GM21515 (cell line): ENCODE data around the gene DPYSL5.
"Not testable (repeated sequence)": the region's sequence is repeated elsewhere in the genome, so short reads cannot be mapped to it uniquely, and the experiment has no call there.

Source experiments
- ATAC-seq: cut with Tn5 transposase; IDR thresholded peaks from one replicate; pipeline ENCODE4 v1.9.1; 2021; ENCODE audit not compliant: unreplicated experiment

Gene DPYSL5, protein sequence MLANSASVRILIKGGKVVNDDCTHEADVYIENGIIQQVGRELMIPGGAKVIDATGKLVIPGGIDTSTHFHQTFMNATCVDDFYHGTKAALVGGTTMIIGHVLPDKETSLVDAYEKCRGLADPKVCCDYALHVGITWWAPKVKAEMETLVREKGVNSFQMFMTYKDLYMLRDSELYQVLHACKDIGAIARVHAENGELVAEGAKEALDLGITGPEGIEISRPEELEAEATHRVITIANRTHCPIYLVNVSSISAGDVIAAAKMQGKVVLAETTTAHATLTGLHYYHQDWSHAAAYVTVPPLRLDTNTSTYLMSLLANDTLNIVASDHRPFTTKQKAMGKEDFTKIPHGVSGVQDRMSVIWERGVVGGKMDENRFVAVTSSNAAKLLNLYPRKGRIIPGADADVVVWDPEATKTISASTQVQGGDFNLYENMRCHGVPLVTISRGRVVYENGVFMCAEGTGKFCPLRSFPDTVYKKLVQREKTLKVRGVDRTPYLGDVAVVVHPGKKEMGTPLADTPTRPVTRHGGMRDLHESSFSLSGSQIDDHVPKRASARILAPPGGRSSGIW

GRCh38 chr2:26847655-26848335, at the start of gene DPYSL5:
Gene DPYSL5, plus strand, starts transcription at chr2:26848132. Its CDS starts 50,368 bp downstream, at chr2:26898500.
- ATAC-seq, result no peak

DNA sequence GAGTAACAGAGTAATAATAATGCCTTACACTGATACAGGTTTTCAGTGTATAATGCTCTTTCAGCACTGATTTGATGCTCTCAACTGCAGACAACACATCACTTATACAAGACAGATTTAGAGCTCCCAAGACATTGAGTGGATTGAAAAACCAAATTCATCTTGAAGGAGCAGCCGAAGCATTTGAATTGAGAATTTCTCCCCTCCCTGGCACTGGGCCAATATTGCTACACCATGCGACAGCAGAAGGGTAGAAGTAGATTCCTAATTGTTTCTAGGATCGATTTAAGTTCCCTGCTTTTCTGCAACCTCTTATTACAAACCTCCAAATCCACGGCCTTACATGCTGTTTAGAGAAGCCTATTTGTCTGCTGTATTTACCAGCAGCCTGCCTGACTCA, 46.6 kb upstream of the DPYSL5 start:
- ATAC-seq, result no peak

GRCh38 chr2:26801796-26802195, 46.1 kb upstream of the DPYSL5 start:
- no peak for ATAC-seq

- no peak for ATAC-seq
These were observed 42.7 kb upstream of the DPYSL5 start for GRCh38 chr2:26805241-26805676.

- no peak for ATAC-seq
These were observed 40.0 kb upstream of the DPYSL5 start for GRCh38 chr2:26807788-26808460.

DNA sequence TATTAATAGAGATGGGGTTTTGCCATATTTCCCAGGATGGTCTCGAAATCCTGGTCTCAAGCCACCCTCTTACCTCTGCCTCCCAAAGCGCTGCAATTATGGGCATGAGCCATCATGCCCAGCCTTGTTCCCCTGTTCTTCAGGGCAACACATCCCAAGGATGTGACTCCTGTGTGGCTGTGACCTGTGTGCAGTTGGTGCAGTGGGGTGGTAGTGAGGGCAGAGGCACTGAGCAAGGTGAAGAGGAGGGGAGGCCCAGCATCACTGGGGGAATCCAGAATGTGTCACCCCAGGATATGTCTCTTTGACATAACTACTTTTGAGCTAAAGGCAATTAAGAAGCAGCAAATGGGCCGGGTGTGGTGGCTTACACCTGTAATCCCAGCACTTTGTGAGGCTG, 38.7 kb upstream of the DPYSL5 start:
- ATAC-seq, result no peak

GRCh38 chr2:26809876-26810577, 37.9 kb upstream of the DPYSL5 start:
- no peak for ATAC-seq

DNA sequence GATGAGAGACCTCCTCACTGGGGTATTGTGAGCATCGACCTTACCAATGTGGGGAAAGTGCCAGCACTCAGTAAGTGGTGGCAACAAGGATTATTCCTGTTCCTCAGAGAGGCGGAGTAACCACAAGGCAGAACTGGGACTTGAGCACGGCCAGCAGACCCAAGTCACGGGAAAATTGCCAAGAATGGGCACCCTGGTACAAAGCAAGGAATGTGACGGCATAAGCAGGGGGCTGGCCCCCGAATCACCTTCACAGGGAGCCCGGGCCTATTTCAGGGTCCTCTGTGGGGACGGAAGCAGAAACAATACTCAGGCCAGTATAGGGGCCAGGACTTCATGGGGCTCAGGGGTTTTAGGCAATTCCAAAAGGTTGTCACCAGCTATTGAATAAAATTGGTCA, 36.7 kb upstream of the DPYSL5 start:
- ATAC-seq, result no peak

DNA sequence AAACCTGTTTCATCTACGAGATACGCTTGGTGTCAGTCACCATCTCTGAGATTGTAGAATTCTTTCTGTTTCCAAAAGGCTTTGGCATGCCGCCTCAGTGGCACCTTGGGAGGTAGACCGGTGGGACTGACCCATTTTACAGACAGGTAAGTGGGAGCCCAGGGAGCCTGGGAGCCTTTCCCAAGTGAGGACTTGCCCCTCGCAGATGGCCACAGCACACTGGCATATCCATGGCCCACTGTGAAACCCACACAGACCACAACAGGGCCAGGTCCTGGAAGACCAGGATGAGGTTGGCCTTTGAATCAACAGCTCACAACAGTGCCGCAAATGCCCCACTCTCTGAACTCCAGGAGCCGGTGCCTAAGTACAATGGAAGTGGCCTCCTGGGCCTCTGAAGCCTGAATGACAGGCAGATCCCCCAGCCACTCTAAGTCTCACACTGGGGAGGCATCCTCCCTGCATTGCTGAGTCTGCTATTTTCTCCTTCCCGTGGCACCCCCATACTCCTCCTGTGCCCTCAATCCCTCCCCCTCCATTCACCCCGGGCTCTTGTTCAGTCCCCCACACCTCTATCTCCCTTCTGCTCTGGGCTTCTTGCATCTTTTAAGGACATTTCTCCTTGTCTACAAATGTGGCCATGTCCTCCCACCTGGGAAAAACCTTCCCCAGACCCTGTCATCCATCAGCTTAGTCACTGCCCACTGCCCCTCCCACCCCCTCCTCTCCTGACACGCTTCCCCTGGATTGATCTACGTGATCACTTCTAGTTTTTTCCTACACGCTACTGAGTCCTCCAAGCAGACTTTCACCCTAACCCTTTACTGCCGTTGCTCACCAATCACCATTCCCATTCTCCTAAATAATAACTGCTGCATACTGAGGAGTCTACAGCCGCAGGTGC, 35.9 kb upstream of the DPYSL5 start:
- no peak for ATAC-seq

GRCh38 chr2:26812731-26813130, 35.2 kb upstream of the DPYSL5 start:
- ATAC-seq, result no peak

DNA sequence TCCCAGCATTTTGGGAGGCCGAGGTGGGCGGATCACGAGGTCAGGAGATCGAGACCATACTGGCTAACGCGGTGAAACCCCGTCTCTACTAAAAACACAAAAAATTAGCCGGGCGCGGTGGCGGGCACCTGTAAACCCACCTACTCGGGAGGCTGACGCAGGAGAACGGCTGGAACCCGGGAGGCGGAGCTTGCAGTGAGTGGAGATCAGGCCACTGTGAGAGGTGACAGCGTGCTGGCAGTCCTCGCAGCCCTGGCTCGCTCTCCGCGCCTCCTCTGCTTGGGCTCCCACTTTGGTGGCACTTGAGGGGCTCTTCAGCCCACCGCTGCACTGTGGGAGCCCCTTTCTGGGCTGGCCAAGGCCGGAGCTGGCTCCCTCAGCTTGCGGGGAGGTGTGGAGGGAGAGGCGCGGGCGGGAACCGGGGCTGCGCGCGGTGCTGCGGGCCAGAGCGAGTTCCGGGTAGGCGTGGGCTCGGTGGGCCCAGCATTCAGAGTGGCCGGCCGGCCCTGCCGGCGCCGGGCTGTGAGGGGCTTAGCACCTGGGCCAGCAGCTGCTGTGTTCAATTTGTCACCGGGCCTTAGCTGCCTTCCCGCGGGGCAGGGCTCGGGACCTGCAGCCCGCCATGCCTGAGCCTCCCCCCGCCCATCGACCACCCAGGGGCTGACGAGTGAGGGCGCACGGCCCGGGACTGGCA, 33.7 kb upstream of the DPYSL5 start:
- not testable (repeated sequence) for ATAC-seq

DNA sequence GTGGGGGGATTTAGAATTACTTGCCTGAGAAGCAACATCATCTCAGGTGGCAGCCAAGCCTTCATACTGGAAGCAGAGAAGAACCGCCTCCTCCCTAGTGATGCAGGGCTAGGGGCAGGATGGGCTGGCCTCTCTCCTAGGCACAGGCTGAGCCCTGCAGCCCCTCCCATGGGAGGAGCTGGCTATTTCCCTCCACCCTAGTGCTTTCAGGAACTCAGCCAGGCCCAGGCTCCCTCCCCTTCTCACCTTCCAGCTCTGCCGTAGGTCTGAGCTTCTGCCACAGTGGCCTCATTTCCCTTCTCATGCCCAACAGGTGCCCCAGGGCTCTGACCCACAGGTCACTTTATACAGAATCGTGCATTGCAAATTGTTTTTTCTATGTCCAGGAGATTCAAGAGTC, 31.0 kb upstream of the DPYSL5 start:
- ATAC-seq, result no peak

DNA sequence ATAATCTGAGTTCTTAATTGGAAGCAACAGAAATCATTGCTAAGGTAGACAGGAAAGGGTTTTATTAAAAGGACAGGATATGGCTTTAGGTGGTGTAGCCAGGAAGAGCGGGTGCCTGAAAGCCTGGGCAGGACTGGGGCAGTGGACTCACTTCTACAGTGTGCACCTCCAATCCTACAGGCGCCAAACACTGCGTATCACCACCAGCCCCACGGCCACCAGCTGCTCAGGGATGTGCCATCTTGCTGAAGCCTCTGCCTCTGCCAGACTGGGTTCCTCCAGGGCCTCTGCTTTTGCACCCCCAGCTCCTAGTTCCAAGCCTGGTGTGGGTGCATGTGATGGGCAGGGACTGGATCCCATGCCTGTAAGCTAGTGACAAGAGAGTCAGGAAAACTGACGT, 29.7 kb upstream of the DPYSL5 start:
- ATAC-seq, result no peak

DNA sequence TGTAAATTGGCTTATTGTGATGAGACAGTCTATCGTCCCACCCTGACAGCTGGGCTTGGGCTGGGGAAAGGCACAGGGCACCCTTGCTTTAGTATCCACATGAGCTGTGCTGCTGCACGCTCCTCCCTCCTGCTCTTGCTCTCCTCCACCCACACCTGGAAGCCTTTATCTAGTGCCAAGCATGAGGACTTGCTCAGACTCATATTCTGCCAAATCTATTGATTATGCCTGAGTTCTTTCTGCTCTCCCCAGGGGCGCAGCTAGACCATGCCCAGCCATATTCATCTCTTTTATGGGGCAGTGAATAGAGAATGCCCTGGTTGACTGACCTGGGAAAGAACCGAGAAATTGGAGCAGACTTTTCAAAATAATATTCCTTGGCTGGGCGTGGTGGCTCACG, 29.0 kb upstream of the DPYSL5 start:
- ATAC-seq, result no peak

DNA sequence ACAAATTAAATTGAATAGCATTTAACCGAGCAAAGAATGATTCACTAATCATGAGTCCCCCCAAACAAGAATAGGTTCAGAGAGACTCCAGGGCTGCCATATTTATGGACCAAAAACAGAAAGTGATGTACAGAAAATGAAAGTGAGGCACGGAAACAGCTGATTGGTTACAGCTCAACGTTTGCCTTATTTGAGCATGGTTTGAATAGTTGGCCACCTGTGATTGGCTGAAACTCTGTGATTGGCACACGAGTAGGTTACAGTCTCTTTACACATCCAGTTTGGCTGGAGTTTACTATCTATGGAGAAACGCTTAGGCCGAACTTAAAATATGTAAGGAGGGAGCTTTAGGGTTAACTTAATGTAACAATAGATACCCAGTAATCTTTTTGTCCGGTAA, 27.0 kb upstream of the DPYSL5 start:
- no peak for ATAC-seq

DNA sequence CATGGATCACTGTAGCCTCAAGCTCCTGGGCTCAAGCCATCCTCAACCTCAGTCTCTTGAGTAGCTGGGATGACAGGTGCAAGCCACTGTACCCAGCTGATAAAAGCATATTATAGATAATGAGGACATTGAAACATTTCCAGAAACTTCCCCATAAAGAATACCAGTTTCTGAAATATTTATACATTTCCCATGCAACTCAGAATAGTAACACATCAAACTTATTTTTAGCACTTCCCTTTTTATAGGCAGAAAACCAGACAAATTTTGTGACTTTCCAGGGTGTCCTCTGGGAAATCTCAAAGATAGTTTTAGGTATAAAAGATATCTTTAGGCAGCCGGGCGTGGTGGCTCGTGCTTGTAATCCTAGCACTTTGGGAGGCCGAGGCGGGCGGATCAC, 25.1 kb upstream of the DPYSL5 start:
- ATAC-seq, result no peak

DNA sequence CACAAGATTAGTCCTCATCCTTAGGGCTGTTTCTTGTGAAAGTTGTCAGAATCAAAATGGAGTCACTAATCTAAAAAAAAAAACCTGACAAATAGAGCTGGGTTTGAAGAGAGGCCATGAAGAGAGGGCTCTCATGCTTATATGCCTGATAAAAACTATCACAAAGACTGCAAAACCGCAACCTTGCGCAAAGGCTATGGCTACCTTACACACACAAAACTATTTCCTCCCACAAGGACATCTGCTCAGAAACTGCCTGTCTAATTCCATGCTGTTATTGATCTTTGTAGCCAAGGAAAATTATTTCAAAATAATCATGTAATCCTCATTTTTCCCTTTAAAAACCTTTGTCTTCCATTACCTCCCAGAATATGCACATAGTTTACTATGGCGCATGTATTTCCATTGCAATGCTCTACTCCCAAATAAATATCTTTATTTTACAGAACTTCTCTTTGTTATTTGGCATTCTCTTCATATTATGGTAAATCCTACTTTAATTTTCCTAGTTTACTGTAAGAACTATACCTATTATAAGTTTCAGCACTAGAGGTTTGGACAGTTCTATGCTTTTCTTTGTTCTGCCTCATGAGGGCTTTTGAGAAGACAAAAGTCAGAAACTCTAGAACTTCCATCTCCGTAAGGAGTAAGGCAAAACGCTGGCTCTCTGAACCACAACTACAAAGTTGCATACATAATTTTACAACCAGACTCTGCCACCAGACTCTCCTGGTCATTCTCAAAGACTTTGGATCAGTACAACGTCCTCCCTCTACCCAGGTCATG, 9.6 kb upstream of the DPYSL5 start:
- ATAC-seq, result no peak

DNA sequence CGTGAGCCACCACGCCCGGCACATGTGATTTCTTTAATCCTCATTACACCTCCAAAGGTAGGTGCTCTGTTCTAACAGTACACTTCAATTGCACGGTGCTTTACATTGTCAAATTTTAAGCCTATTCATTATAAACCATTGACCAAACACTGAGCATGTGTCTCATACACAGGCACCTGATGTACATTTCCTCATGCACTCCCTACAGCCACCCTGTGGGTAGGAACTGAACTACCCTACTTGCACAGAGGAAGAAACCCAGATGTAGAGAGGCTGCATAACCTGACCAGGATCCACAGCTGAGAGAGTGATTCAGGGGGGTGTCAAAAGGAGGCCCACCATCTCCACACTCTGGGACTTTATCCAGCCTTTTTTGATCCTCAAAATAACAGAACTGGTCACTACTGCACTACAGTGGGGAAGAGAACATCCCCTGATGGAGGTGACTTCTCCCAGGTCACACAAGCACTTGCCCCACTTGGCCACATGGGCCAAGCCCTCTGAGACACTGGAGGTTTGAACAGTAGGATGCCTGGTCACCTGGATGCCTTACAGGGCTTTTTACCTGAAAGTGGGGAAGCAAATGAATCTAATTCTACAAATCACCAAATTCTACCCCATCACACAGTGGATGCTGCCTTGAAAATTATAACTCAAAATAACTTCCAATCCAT, 6.9 kb upstream of the DPYSL5 start:
- no peak for ATAC-seq
